GM10266 (cell line): ENCODE results near the gene FGFBP3.

Experiments
- DNase-seq: peaks from one replicate; pipeline ENCODE4 v3.0.0; 2012; ENCODE audit errors: extremely low spot score
- TF ChIP-seq, protein P1 (sequence below): IDR thresholded peaks from 2 replicates; pipeline ENCODE4 v1.5.1; 2012; ENCODE audit warnings: mild to moderate bottlenecking, low read depth; ENCODE audit not compliant: control insufficient read depth, insufficient read depth; ENCODE audit errors: missing control alignments

FGFBP3 gene

DNA sequence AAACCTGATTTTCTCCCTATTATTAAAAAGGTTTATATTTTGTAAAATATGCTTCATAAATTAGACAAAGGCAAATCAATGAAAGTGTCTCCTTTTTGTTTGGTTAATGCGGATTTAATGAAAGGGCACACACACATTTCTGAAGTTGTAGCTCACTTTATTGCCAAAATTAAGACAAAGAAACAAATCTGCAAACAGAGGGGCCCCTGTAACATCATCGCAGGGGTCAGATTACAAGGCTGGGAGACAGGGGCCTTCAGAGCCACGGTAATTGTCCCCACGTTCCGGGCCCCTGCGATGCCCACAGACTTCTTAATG lies 22.4 kb downstream of the FGFBP3 start:
- TF ChIP-seq, protein P1, sequence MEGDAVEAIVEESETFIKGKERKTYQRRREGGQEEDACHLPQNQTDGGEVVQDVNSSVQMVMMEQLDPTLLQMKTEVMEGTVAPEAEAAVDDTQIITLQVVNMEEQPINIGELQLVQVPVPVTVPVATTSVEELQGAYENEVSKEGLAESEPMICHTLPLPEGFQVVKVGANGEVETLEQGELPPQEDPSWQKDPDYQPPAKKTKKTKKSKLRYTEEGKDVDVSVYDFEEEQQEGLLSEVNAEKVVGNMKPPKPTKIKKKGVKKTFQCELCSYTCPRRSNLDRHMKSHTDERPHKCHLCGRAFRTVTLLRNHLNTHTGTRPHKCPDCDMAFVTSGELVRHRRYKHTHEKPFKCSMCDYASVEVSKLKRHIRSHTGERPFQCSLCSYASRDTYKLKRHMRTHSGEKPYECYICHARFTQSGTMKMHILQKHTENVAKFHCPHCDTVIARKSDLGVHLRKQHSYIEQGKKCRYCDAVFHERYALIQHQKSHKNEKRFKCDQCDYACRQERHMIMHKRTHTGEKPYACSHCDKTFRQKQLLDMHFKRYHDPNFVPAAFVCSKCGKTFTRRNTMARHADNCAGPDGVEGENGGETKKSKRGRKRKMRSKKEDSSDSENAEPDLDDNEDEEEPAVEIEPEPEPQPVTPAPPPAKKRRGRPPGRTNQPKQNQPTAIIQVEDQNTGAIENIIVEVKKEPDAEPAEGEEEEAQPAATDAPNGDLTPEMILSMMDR: no peak
- no peak for DNase-seq

DNA sequence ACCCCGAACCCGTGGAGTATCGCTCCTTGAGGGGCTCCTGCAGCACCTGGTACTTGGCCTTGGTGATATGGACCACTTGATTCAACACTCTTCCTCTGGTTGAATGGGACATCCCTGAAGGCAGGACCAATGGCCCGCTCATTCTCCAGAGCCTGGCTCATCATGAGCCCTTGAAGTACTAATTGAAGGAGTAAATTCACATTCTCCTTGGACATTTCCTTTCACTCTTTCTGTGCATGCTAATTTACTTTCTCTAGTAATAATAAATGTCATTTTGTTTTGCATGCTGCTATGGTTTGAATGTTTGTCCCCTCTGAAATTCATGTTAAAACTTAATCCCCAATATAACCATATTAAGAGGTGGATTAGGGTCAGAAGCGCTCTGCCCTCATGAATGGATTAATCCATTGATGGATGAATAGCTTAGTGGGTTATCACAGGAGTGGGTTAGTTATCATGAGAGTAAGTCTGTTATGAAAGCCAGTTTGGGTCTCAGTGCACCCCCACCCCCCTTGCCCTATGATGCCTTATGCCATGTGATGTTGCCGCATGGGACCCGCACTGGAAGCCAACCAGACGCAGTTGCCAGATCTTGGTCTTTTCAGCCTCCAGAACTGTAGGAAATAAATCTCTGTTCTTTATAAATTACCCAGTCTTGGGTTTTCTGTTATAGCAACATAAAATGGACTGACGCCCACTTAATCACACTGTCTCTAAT lies 23.8 kb downstream of the FGFBP3 start:
- TF ChIP-seq, protein P1: no peak
- no peak for DNase-seq

GRCh38 chr10:91884536-91884935 lies 24.8 kb downstream of the FGFBP3 start:
- TF ChIP-seq, protein P1: no peak
- DNase-seq: no peak

DNA sequence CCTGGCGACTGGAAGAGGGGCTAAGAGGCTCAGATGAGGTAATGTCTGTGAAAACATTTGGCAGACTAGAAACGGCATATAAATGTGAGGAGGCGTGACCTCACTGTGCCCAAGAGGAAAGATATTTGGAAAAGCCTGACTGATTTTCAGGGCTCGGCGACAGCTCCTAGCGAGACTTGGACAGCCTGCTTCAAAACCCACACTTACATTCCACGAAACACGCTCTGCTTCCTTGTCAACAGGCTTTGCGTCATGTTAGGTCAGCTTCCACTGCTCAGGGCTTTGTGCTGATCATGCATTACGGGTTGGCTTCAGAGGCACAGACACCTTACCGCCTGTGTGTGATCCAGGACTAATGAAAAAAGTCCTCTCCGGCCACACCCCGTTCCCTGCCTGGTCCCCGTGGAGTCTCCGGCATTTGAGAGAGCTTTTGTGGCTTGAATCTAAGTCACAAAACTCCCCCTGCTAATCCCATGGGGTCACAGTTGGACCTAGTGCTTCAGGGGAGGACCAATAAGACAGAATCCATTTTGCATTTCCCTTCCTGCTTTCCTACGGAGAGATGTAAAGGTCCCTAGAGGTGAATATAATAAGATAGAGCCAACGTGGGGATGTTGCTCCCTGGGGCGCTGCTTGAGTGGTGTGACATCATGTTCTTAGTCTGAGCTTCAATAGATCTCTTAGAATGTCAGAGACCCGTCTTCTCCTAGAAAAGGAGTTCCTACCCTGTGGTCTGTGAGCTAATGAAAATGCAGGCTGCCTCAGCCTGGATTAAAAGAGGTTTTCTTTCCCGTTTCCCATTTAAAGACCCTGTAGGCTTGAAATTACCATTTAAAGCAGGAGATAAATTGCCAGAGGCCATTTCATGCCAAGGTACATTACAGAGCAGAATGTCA lies 25.5 kb downstream of the FGFBP3 start:
- TF ChIP-seq, protein P1: no peak
- no peak for DNase-seq

- DNase-seq: no peak
- TF ChIP-seq, protein P1: no peak
Observed at GRCh38 chr10:91880310-91880709, 29.0 kb downstream of the FGFBP3 start.

GRCh38 chr10:91879515-91880170 lies 29.6 kb downstream of the FGFBP3 start:
- no peak for DNase-seq
- TF ChIP-seq, protein P1: no peak

- DNase-seq: no peak
Observed at GRCh38 chr10:91875779-91876178, 33.5 kb downstream of the FGFBP3 start.

More at GRCh38 chr10:91875779-91876178, 33.5 kb downstream of the FGFBP3 start:
- TF ChIP-seq, protein P1: no peak
